ENCODE data around the gene KCTD10. TPM values are rescaled to one million over a fixed set of nuclear protein-coding genes. Genes with fewer than 3 reads are reported as not detected.

The KCTD10 gene
- total RNA-seq, 1 experiment from 2014 or later: 54.5 TPM

DNA sequence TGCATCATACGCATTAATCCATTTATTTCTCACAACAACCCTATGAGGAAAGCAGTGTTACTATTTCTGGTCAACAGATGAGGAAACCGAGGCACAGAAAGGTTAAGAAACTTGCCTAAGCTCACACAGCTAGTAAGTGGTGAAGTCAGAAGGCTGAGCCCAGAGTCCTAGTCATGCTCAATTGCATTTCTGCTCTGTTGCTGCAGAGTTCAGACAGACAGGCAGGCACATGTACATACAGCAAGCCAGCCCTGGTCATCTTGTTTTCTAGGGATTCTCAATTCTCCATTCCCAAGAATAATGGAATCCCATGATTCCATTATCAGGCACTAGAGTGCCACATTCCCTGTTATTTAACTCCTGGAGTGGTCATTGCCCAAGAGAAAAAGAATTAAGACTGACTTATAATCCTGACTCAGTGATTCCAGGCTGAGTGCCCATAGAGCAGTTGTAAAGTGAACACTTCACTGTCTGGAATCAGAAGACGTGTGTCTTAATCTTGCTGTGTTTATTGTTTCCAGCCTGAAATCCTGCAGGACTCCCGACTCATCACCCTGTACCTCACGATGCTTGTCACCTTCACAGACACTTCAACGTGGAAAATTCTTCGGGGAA is 11.1 kb upstream of the KCTD10 start:
- Histone ChIP-seq H3K36me3 (ENCODE audit: insufficient read depth, low read length, poor library complexity, severe bottlenecking) (peaks cover 70% of the 10 kb centered on the region), H3K27me3 (replicated peaks; ENCODE audit: insufficient read depth, low read depth, low read length, poor library complexity) (no peaks in the 10 kb centered on the region), H3K4me3 (ENCODE audit: low read depth, low read length, poor library complexity, severe bottlenecking) (no peak overlapping the region), H3K27ac (ENCODE audit: low read depth, low read length, poor library complexity, severe bottlenecking) (no peak overlapping the region), H3K4me1 (ENCODE audit: insufficient read depth, low read length, poor library complexity, severe bottlenecking) (no peaks in the 10 kb centered on the region), H3K9me3 (ENCODE audit: low read depth, low read length, poor library complexity, severe bottlenecking) (no peaks in the 10 kb centered on the region)
- DNase-seq (ENCODE audit: low spot score): no peak
- CTCF ChIA-PET: no interaction called here
- no TSS peak for BruUV-seq (replicated peaks)
- intact Hi-C loops (cut with micrococcal nuclease; ENCODE audit: unreplicated experiment): no loop called here
- POLR2A ChIA-PET (ENCODE audit: low non-redundant PET): no interaction called here
- TF ChIP-seq, protein P1, sequence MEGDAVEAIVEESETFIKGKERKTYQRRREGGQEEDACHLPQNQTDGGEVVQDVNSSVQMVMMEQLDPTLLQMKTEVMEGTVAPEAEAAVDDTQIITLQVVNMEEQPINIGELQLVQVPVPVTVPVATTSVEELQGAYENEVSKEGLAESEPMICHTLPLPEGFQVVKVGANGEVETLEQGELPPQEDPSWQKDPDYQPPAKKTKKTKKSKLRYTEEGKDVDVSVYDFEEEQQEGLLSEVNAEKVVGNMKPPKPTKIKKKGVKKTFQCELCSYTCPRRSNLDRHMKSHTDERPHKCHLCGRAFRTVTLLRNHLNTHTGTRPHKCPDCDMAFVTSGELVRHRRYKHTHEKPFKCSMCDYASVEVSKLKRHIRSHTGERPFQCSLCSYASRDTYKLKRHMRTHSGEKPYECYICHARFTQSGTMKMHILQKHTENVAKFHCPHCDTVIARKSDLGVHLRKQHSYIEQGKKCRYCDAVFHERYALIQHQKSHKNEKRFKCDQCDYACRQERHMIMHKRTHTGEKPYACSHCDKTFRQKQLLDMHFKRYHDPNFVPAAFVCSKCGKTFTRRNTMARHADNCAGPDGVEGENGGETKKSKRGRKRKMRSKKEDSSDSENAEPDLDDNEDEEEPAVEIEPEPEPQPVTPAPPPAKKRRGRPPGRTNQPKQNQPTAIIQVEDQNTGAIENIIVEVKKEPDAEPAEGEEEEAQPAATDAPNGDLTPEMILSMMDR (conservative IDR thresholded peaks at IDR 0.05; ENCODE audit: low read depth, low read length): no peak
- no peak for TF ChIP-seq EZH2 (IDR thresholded peaks at IDR 0.05; ENCODE audit: borderline replicate concordance, low read depth, low read length, poor library complexity, severe bottlenecking)

DNA sequence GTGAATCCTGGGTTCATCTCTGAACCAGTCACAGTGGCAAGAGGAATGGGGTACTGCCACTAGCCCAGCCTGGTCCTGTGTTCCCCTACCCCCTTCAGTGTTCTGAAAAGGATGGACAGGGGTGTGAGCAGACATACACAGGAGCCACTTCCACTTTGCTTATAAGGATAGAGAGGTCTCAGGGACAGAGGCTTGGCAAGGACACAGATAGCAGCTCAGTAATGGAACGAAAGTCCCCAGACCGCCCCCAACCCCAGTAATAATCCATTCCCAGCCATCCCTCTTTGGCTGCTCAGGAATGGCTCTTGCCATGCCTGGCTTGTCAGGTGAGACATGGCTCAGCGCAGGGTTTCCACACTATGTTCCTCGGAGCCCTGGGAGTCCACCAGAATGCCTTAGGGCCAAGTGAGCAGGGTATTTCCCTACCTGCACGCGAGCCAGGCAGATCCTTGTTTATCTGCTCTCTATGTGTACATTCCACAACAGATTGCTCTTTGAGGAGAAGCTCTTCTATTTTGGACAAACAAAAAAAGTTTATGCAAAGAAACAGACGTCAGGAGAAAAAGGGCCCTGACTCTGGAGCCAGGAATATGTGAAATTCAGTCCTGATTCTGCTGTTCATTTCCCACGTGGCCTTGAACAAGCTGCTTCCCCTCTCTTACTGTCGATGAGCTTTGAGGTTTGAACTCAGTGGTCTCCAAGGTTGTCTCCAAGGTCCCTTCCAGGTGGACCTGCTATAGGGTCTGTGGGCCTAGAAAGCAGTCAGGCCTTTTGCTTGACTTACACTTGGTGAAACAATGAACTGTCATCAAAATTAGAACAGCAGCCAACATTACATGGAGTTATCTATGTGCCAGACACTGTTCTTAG is 10.3 kb upstream of the KCTD10 start:
- Histone ChIP-seq H3K4me1 (ENCODE audit: insufficient read depth, low read length, poor library complexity, severe bottlenecking) (no peaks in the 10 kb centered on the region), H3K27me3 (replicated peaks; ENCODE audit: insufficient read depth, low read depth, low read length, poor library complexity) (no peaks in the 10 kb centered on the region), H3K36me3 (ENCODE audit: insufficient read depth, low read length, poor library complexity, severe bottlenecking) (peaks cover 70% of the 10 kb centered on the region), H3K4me3 (ENCODE audit: low read depth, low read length, poor library complexity, severe bottlenecking) (no peak overlapping the region), H3K27ac (ENCODE audit: low read depth, low read length, poor library complexity, severe bottlenecking) (no peak overlapping the region), H3K9me3 (ENCODE audit: low read depth, low read length, poor library complexity, severe bottlenecking) (no peaks in the 10 kb centered on the region)
- intact Hi-C loops (cut with micrococcal nuclease; ENCODE audit: unreplicated experiment): no loop called here
- no TSS peak for BruUV-seq (replicated peaks)
- TF ChIP-seq, protein P1 (conservative IDR thresholded peaks at IDR 0.05; ENCODE audit: low read depth, low read length): no peak
- no peak for TF ChIP-seq EZH2 (IDR thresholded peaks at IDR 0.05; ENCODE audit: borderline replicate concordance, low read depth, low read length, poor library complexity, severe bottlenecking)
- CTCF ChIA-PET: no interaction called here
- POLR2A ChIA-PET (ENCODE audit: low non-redundant PET): interaction anchor here (0.6 kb wide), 1 partner anchor 224 kb away, joined by 4 read pairs; no protein-coding TSS in a partner anchor
- DNase-seq (ENCODE audit: low spot score): no peak

DNA sequence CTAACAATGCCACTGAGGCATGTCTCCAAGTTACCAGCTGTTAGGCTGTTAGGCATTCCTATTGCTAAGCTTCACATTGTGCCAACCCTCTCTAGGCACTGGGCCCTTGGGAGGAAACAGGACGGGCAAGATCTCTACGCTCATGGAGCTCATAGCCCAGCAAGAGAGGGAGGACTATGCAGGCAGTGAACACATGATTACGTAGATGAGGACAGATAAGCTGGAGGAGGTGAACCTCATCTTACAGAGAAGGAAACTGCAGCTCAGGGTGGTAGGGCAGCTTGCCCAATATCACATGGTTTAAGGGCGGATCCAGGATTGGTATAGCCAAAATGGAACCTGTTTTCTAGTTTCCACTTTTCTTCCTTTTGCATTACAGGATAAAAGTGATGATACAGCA is 8.1 kb upstream of the KCTD10 start:
- Histone ChIP-seq H3K27ac (ENCODE audit: low read depth, low read length, poor library complexity, severe bottlenecking) (no peak overlapping the region), H3K36me3 (ENCODE audit: insufficient read depth, low read length, poor library complexity, severe bottlenecking) (peaks cover 64% of the 10 kb centered on the region), H3K4me3 (ENCODE audit: low read depth, low read length, poor library complexity, severe bottlenecking) (no peak overlapping the region), H3K27me3 (replicated peaks; ENCODE audit: insufficient read depth, low read depth, low read length, poor library complexity) (no peaks in the 10 kb centered on the region), H3K9me3 (ENCODE audit: low read depth, low read length, poor library complexity, severe bottlenecking) (no peaks in the 10 kb centered on the region), H3K4me1 (ENCODE audit: insufficient read depth, low read length, poor library complexity, severe bottlenecking) (no peaks in the 10 kb centered on the region)
- TF ChIP-seq, protein P1 (conservative IDR thresholded peaks at IDR 0.05; ENCODE audit: low read depth, low read length): no peak
- no peak for TF ChIP-seq EZH2 (IDR thresholded peaks at IDR 0.05; ENCODE audit: borderline replicate concordance, low read depth, low read length, poor library complexity, severe bottlenecking)
- no peak for DNase-seq (ENCODE audit: low spot score)
- ChIA-PET POLR2A (ENCODE audit: low non-redundant PET) (no interaction called here), CTCF (no interaction called here)
- intact Hi-C loops (cut with micrococcal nuclease; ENCODE audit: unreplicated experiment): no loop called here
- no TSS peak for BruUV-seq (replicated peaks)

Data from A673 (cell line).